Activated CD8-positive, alpha-beta memory T cell treated with anti-CD3 and anti-CD28 coated beads for 36 hours (primary cell): ENCODE data around the gene FADS6. TPM values are rescaled to one million over a fixed set of nuclear protein-coding genes. Genes with fewer than 3 reads are reported as not detected.

Experiments
- CTCF ChIA-PET: fragments of 350-600 bp; sonication (Branson Sonifier 250); formaldehyde crosslinking; loops from one replicate; lab custom pipeline; 2021; ENCODE audit warnings: antibody characterized with exemption; lab: Charles Lee
- POLR2A ChIA-PET: fragments of 350-600 bp; sonication (Branson Sonifier 250); formaldehyde crosslinking; loops from one replicate; lab custom pipeline; 2021; ENCODE audit warnings: antibody characterized with exemption; lab: Charles Lee
- total RNA-seq, 2 experiments: library from RNA; stranded (reverse); gene quantifications; one replicate each; pipeline ENCODE4 v1.2.3, GENCODE V29; 2021

Gene FADS6
- total RNA-seq, 2 experiments from 2014 or later, result not detected

DNA sequence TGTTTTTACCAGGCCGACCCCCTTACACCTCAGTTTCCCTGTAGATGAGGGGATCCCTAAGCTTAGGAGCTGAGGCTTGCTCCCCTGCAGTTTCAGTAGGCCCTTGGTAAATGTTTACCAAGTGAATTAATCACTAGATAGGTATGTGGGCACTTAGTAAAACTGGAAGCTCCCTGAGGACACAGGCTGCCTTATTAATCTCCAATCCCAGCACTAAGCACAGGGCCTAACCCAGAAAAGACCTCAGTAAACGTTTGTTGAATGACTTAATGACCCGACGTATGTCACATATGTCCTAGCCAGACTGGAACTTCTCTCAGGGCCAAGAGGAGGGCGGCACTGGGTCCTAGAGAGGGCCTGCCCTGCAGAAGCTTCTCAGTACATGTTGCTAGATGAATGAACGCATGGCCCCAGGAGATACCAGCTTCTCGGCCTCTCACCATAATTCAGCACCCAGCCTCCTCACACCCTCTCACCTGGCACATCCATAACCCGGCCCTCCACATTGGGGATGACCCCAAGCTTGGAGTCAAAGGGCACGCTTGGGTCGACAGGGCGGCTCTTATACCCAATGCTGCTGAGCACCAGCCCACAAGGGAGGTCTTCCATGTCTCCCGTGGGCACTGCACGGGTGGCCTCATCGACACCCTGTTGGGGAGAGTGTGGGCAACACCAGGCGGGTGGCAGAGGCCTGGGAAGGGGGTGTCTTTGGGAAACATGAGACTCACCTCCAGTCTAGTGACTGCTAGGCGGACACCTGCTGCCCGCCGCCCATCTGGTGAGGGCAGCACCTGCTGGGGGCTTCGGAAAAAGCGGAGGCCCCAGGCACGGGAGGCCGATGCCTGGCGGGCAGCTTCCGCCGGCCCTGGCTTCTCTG lies 29.8 kb downstream of the FADS6 start:
- CTCF ChIA-PET, result interaction anchor here (0.9 to 9.1 kb wide), 12 partner anchors 8 to 206 kb away, joined by 3 to 112 read pairs (median 8); partner anchors contain the start of genes FDXR and RAB37
- POLR2A ChIA-PET, result no interaction called here

DNA sequence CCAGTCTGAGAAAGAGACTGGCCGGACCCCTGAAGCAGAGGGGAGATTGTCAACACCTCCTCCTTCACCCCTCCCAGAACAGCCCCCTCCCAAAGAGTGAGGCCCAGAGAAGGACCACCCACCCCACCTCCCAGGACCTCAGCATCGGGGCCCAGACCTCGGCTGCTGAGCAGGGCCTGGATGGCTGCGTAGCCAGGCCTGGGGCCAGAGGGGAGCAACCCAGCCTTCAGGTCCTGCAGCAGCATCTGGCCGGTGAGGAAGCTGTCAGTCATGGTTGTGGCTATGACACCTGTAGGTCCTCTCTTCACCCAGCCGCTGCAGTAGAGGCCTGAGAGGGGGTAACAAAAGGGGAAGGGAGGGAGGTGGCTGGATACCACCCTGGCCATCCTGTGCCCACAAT lies 30.5 kb downstream of the FADS6 start:
- CTCF ChIA-PET, result interaction anchor here (0.6 to 9.1 kb wide), 22 partner anchors 9 to 296 kb away, joined by 3 to 112 read pairs (median 5); partner anchors contain the start of genes FDXR, NAT9 and RAB37
- POLR2A ChIA-PET, result interaction anchor here (1.3 kb wide), 1 partner anchor 10 kb away, joined by 7 read pairs; the partner anchor contains the start of gene FDXR

DNA sequence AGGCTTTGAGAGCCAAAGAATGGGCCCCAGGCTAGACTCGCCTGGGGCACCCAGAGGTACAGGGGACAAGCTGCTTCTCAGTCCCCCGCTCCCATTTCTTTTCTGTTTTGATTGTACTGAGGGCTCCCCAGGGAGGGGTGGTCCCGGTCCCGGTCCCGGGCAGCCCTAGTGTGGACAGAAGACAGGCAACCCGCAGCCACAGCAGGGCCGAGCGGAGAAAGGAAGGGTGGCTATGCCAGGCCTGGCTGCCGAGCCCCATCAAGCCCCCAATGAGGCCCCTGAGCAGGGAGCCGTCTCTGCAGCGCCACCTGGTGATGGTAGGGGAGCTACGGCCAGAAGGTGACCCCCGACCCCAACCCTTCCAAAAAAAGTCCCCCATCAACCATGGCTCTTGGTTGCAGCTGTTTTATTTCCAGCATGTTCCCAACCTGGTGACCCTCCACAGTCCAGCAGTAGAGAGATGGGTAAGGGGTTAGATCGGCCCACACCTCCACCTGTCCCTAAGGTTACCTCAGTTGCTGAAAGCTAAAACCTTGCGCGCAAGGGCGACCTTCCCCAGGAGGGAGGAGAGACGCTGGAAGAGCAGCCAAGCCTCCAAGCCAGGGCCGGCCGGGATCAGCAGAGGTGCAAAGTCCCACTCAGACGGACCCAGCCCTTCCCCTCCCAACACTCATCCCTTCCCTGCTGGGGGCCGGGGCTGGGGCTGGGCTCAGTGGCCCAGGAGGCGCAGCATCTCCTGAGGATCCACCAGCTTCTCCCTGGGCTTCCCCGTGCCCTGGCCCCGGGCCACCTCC lies 31.1 kb downstream of the FADS6 start:
- CTCF ChIA-PET, result interaction anchor here (0.6 to 9.1 kb wide), 22 partner anchors 9 to 296 kb away, joined by 3 to 112 read pairs (median 5); partner anchors contain the start of genes FDXR, NAT9 and RAB37
- POLR2A ChIA-PET, result interaction anchor here (1.3 kb wide), 1 partner anchor 11 kb away, joined by 7 read pairs; the partner anchor contains the start of gene FDXR

DNA sequence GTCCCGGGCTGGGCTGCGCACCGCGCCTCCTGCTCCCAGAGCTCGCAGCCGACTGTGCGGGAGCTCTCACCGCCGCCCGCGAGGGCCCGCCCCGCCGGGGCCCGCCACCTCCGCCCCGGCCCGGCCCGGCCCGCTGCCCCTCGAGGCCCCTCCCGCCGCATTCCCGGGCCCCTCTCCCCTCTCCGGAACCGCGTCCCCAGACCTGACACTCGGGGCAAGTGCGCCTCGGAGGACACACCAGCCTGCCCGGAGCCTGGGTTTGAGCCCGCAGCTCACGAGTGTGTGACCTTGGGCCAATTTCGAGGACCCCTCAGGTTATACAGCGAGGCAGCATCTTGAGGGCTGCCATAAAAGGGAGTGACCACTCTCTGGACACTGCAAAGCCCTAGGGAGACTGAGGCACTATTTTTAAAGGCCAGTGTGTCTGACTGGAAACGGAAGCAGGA lies 31.7 kb downstream of the FADS6 start:
- ChIA-PET CTCF (interaction anchor here (0.6 to 9.1 kb wide), 17 partner anchors 10 to 295 kb away, joined by 3 to 112 read pairs (median 5); partner anchors contain the start of genes FDXR, NAT9 and RAB37), POLR2A (interaction anchor here (1.3 kb wide), 1 partner anchor 11 kb away, joined by 7 read pairs; the partner anchor contains the start of gene FDXR)

DNA sequence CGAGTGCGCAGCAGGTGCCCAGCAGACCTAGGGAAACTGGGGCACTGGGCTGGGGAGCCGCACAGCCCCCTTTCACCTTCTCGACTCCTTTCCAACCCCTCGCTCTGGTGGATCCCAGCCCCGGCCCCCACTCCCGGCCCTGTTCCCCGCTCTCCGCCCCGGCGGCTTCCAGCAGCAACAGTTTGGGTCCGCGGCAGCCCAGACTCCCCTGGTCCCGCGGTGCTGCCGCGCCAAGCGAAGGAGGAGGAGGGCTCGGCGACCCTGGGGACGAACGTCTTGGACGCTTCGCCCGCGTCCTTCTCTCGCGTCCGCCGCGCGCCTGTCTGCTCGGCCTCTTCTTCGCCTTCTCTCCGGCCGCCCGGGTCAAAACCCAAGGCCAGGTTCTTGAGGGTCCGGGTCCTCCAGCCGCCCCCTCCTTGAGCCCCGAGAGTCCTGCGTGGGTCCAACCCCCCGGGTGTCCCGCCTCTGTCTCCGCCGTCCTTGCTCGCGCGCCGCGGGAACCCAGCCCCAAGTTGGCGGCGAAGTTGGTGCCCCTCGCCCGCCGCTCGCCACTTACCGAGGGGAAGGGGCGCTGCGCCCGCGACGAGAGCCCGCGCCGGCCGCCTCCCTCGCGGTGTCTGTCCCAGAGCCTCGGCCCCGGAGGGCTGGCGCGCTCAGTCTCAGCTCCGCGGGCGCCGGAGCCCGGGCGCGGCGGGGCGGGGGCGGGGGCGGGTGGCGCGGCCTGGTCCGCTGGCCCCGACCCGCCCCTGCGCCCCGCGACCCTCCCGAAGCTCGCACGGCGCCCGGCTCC lies 32.4 kb downstream of the FADS6 start:
- CTCF ChIA-PET, result interaction anchor here (0.6 to 9.1 kb wide), 17 partner anchors 9 to 204 kb away, joined by 3 to 112 read pairs (median 5); partner anchors contain the start of genes FDXR and NAT9
- POLR2A ChIA-PET, result interaction anchor here (0.9 kb wide), 1 partner anchor 12 kb away, joined by 3 read pairs; no protein-coding TSS in a partner anchor

GRCh38 chr17:74860229-74860871 lies 33.1 kb downstream of the FADS6 start:
- ChIA-PET POLR2A (interaction anchor here (0.9 kb wide), 1 partner anchor 13 kb away, joined by 3 read pairs; no protein-coding TSS in a partner anchor), CTCF (interaction anchor here (0.6 to 9.1 kb wide), 8 partner anchors 8 to 203 kb away, joined by 3 to 112 read pairs (median 4); partner anchors contain the start of gene FDXR)

DNA sequence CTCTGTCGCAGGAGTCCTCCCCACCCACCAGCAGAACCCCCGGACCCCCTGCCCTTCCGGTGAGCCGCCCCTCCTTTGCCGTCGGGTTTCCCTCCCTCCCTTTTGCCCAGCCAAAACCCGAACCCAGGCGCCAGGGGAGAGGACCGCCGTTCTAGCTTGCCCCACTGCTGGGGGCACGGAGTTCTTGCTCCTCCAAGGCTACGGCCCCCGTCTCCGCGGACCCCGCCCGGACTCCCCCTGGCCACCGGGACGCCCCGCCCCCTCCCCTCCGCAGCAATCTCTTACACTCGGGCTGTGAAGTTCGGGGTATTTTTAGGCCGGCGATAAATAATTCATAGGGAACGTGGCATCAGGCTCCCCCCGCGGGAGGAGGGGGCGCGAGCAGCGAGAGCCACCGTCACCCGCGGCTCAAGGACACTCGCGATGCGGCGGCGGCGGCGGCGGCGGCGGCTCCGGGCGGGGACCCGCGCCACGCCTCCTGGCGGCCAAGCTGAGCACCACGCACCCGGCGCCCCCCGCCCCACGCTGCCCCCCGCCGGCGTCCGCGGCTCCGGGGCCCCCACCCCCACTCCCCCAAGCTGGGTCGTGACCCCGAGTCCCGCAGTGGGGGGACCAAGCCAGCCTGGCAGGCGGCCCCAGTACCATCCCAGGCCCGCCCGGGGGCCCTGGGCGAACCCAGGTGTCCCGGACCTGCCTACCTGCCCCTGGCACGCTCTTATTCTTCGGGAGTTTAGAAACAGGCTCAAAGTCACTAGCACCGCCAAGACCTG lies 33.8 kb downstream of the FADS6 start, which contains the start of gene GRIN2C:
Gene GRIN2C (minus strand): TSS at position 427 of the 770 bp plus-strand sequence. CDS start 4,793 bp downstream, outside the sequence.
- ChIA-PET CTCF (interaction anchor here (0.7 to 9.1 kb wide), 8 partner anchors 9 to 202 kb away, joined by 3 to 112 read pairs (median 5); partner anchors contain the start of gene FDXR), POLR2A (no interaction called here)

DNA sequence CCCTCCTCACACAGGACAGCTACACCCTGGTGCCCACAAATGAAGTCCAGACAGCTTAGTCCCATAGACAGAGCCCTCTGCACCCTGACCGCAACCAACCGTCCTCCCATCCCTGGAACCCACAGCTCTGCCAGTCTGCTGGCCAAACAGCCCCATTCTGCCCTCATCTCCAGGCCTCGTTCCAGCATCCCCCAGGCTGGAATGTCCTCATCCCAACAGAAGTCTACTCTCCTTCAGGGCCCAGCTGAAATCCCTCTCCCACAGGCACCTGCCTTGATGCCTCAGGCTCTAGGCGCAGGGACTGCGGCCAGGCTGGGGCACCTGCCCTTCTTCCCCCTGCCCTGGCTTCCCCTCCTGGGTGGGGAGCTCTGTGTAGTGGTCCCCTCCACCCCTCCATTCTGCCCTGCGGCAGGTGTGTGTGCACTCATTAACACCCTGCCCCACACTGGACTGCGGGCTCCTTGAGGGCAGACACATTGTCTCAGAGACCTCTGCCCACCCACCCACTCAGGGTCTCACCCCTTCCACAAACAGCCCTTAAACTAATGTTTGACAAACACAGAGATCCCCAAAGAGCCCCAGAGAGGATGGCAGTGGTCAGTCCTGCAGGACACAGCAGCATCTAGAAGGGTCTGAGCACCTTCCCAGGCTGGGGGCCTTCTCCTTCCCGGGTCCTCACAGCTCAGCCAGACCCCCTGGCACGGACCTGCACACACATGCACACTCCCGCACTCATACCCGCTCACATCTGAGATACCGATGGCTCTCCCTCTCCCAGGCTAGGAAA lies 34.6 kb downstream of the FADS6 start:
- ChIA-PET POLR2A (no interaction called here), CTCF (interaction anchor here (1.4 to 9.1 kb wide), 5 partner anchors 13 to 117 kb away, joined by 4 to 112 read pairs (median 12); partner anchors contain the start of gene FDXR)

GRCh38 chr17:74857191-74857590 lies 36.2 kb downstream of the FADS6 start:
- POLR2A ChIA-PET, result no interaction called here
- CTCF ChIA-PET, result interaction anchor here (1.4 to 1.7 kb wide), 2 partner anchors 66 to 200 kb away, joined by 4 to 8 read pairs; no protein-coding TSS in a partner anchor

GRCh38 chr17:74856112-74856511 lies 37.3 kb downstream of the FADS6 start:
- ChIA-PET CTCF (interaction anchor here (0.7 to 1.7 kb wide), 3 partner anchors 10 to 70 kb away, joined by 3 to 8 read pairs (median 5); no protein-coding TSS in a partner anchor), POLR2A (no interaction called here)

DNA sequence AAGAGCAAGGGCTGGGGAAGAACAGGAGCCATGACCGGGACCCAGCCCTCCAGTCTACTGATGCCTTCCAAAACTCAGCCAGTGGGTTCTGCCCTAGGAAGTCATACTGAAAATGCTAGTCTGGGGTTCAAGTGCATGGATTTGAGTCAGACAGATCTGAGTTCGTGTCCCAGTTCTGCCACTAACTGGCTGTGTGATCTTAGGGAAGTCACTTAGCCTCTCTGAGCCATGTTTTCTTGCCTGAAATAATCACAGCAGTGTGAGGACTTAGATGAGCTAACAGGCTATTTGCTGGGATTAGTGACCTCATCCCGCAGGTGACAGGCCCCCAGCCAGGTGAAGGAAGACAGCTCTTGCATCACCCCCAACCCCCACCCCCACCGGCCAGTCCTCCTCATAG lies 38.1 kb downstream of the FADS6 start:
- POLR2A ChIA-PET, result no interaction called here
- CTCF ChIA-PET, result no interaction called here

GRCh38 chr17:74854792-74855191 lies 38.6 kb downstream of the FADS6 start:
- POLR2A ChIA-PET, result no interaction called here
- CTCF ChIA-PET, result interaction anchor here (1.3 to 1.5 kb wide), 2 partner anchors 9 to 64 kb away, joined by 8 to 9 read pairs; no protein-coding TSS in a partner anchor

GRCh38 chr17:74853669-74854068 lies 39.8 kb downstream of the FADS6 start:
- ChIA-PET POLR2A (no interaction called here), CTCF (interaction anchor here (1.3 to 2.1 kb wide), 4 partner anchors 10 to 62 kb away, joined by 4 to 9 read pairs (median 7); no protein-coding TSS in a partner anchor)

DNA sequence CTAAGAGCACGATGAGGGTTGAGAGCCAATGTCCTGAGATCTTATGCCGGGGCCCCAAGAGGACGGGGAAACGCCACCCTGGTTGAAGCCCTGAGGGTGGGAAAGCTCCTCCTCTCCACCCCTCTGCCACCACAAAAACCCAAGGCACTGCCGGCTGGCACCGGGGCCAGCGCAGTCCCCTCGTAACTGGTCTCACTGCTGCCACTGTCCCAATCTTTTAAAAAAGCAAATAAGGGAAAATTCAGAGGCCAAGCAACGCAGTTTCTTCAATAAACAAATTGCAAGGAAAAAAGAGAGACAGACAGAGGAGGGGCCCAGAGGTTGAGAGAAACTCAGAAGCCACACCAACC lies 40.4 kb downstream of the FADS6 start:
- ChIA-PET CTCF (interaction anchor here (1.0 to 2.8 kb wide), 5 partner anchors 9 to 13 kb away, joined by 4 to 13 read pairs (median 8); no protein-coding TSS in a partner anchor), POLR2A (no interaction called here)
